Fibroblast of lung (primary cell): Measurements from ENCODE around the gene OPTC. TPM values are rescaled to one million over a fixed set of nuclear protein-coding genes. Genes with fewer than 3 reads are reported as not detected.

Experiments used
- DNase-seq, 2 donors: peaks; one replicate each; pipeline versions ENCODE4 v3.0.0 to v3.0.0-alpha.2; 2010; ENCODE audit warnings: low read depth in 2 of 2
- H2AFZ ChIP-seq: 2 replicates; pipeline ENCODE4 v1.5.1; 2012; ENCODE audit warnings: low read length, control low read depth, inconsistent platforms
- H3K27ac ChIP-seq: 2 replicates; pipeline ENCODE4 v1.5.1; 2011; ENCODE audit warnings: low read length, control low read depth; ENCODE audit not compliant: insufficient read depth
- H3K27me3 ChIP-seq: 2 replicates; pipeline ENCODE4 v1.5.1; 2011; ENCODE audit warnings: mild to moderate bottlenecking, low read length; ENCODE audit not compliant: control insufficient read depth, insufficient read depth
- H3K36me3 ChIP-seq: 2 replicates; pipeline ENCODE4 v1.5.1; 2011; ENCODE audit warnings: low read length; ENCODE audit not compliant: control insufficient read depth, insufficient read depth
- H3K4me1 ChIP-seq: 2 replicates; pipeline ENCODE4 v1.5.1; 2011; ENCODE audit warnings: low read length; ENCODE audit not compliant: control insufficient read depth, insufficient read depth; ENCODE audit errors: extremely low read depth
- H3K4me2 ChIP-seq: 2 replicates; pipeline ENCODE4 v1.5.1; 2011; ENCODE audit warnings: low read length, control low read depth; ENCODE audit not compliant: insufficient read depth; ENCODE audit errors: extremely low read depth
- H3K4me3 ChIP-seq, 4 experiments: fragments of 200-600 bp in 1 of 4; sonication (generic) in 1 of 4; replicated peaks in 1 of 4; 2 replicates each; pipeline ENCODE4 v1.5.1; 2011 to 2016; ENCODE audit warnings: low read length in 4 of 4, low read depth in 3 of 4, mild to moderate bottlenecking in 3 of 4, control low read depth in 2 of 4, inconsistent platforms in 1 of 4, mixed read lengths in 1 of 4; ENCODE audit not compliant: insufficient read depth in 1 of 4; ENCODE audit errors: control extremely low read depth in 1 of 4
- H3K79me2 ChIP-seq: 2 replicates; pipeline ENCODE4 v1.5.1; 2012; ENCODE audit warnings: mild to moderate bottlenecking, low read length, inconsistent platforms; ENCODE audit not compliant: control insufficient read depth, insufficient read depth
- H3K9ac ChIP-seq: 2 replicates; pipeline ENCODE4 v1.5.1; 2011; ENCODE audit warnings: mild to moderate bottlenecking, low read length, control low read depth; ENCODE audit not compliant: insufficient read depth
- H3K9me3 ChIP-seq: 2 replicates; pipeline ENCODE4 v1.5.1; 2012; ENCODE audit warnings: low read depth, low read length; ENCODE audit not compliant: control insufficient read depth, insufficient read depth
- H4K20me1 ChIP-seq: 2 replicates; pipeline ENCODE4 v1.5.1; 2011; ENCODE audit warnings: low read length; ENCODE audit not compliant: control insufficient read depth, insufficient read depth; ENCODE audit errors: extremely low read depth
- CTCF ChIP-seq, 2 donors: IDR thresholded peaks in 1 of 2; conservative IDR thresholded peaks in 1 of 2; 1 replicate in 1 of 2; 2 replicates in 1 of 2; pipeline ENCODE4 v1.5.1; 2011 to 2012; ENCODE audit warnings: low read length in 2 of 2, control low read depth in 1 of 2, inconsistent platforms in 1 of 2, low read depth in 1 of 2, mild to moderate bottlenecking in 1 of 2
- EZH2 ChIP-seq: IDR thresholded peaks from 2 replicates; pipeline ENCODE4 v1.5.1; 2012; ENCODE audit warnings: low read length, control low read depth, mild to moderate bottlenecking; ENCODE audit errors: missing control alignments
- polyA plus RNA-seq, 2 donors: library from polyadenylated mRNA; depleted of rRNA in 1 of 2; stranded (reverse) in 1 of 2; unstranded in 1 of 2; fragments of >200 nt; gene quantifications; 2 replicates each; pipeline ENCODE4 v1.2.1, GENCODE V29; 2011 to 2012; ENCODE audit warnings: missing spikeins in 1 of 2
- total RNA-seq: library from RNA; depleted of rRNA; stranded (reverse); fragments of >200 nt; gene quantifications from 2 replicates; pipeline ENCODE4 v1.2.1, GENCODE V29; 2014

Gene OPTC
- total and polyA plus RNA-seq, 2 donors (not counting 1 experiment from before 2014, with no cell fraction given) = not detected

GRCh38 chr1:203495845-203496244 lies 1.9 kb downstream of the OPTC start:
- H3K4me2 ChIP-seq = no peak overlapping the region
- no peak overlapping the region for H3K4me3 ChIP-seq
- no peaks in the 10 kb centered on the region for H3K4me1 ChIP-seq
- H3K36me3 ChIP-seq = no peaks in the 10 kb centered on the region
- no peak overlapping the region for H3K27ac ChIP-seq
- H3K27me3 ChIP-seq = no peaks in the 10 kb centered on the region
- H3K79me2 ChIP-seq = no peaks in the 10 kb centered on the region
- no peak overlapping the region for H3K9ac ChIP-seq
- H4K20me1 ChIP-seq = no peaks in the 10 kb centered on the region
- DNase-seq = no peak
- H2AFZ ChIP-seq = no peak overlapping the region
- TF ChIP-seq EZH2 (no peak), CTCF (conservative IDR thresholded peaks at IDR 0.05 in 1 of 2, IDR thresholded peaks at IDR 0.05 in 1 of 2; ENCODE audit: low read depth in 1 of 2, low read length in 2 of 2) (no peak)
- H3K9me3 ChIP-seq = no peaks in the 10 kb centered on the region

- Histone ChIP-seq H3K27ac (no peak overlapping the region), H2AFZ (no peak overlapping the region), H3K4me3 (no peak overlapping the region), H3K27me3 (no peaks in the 10 kb centered on the region), H3K4me1 (no peaks in the 10 kb centered on the region), H4K20me1 (no peaks in the 10 kb centered on the region), H3K9ac (no peak overlapping the region), H3K79me2 (no peaks in the 10 kb centered on the region), H3K9me3 (no peaks in the 10 kb centered on the region), H3K4me2 (no peak overlapping the region), H3K36me3 (no peaks in the 10 kb centered on the region)
- no peak for DNase-seq
- TF ChIP-seq EZH2 (no peak), CTCF (conservative IDR thresholded peaks at IDR 0.05 in 1 of 2, IDR thresholded peaks at IDR 0.05 in 1 of 2; ENCODE audit: low read depth in 1 of 2, low read length in 2 of 2) (no peak)
Observed at GRCh38 chr1:203497269-203497777, 3.4 kb downstream of the OPTC start.

GRCh38 chr1:203499643-203500278 lies 5.8 kb downstream of the OPTC start:
- Histone ChIP-seq H3K79me2 (peaks cover under 1% of the 10 kb centered on the region), H3K9me3 (no peaks in the 10 kb centered on the region), H3K27me3 (no peaks in the 10 kb centered on the region), H3K36me3 (no peaks in the 10 kb centered on the region), H2AFZ (no peak overlapping the region), H3K4me1 (peaks cover 5% of the 10 kb centered on the region), H3K4me3 (no peak overlapping the region), H3K9ac (no peak overlapping the region), H3K4me2 (no peak overlapping the region), H4K20me1 (no peaks in the 10 kb centered on the region), H3K27ac (no peak overlapping the region)
- TF ChIP-seq EZH2 (no peak), CTCF (conservative IDR thresholded peaks at IDR 0.05 in 1 of 2, IDR thresholded peaks at IDR 0.05 in 1 of 2; ENCODE audit: low read depth in 1 of 2, low read length in 2 of 2) (no peak)
- DNase-seq = no peak
